CD4-positive, alpha-beta T cell treated with Interleukin-17A for 4 hours (primary cell): ENCODE measurements around the gene CIART.
"Not testable (repeated sequence)": the region's sequence is repeated elsewhere in the genome, so short reads cannot be mapped to it uniquely, and the experiment has no call there.

Experiments
- DNase-seq: peaks from one replicate; pipeline ENCODE4 v3.0.0-alpha.2; 2020; ENCODE audit warnings: mixed read lengths

The CIART gene

GRCh38 chr1:150311762-150312161 lies 29.4 kb downstream of the CIART start:
- no peak for DNase-seq

- DNase-seq: not testable (repeated sequence)
Observed at GRCh38 chr1:150314691-150315090, 32.3 kb downstream of the CIART start.

GRCh38 chr1:150320667-150320978 lies 38.3 kb downstream of the CIART start:
- peak; percentile 4 for DNase-seq

GRCh38 chr1:150321826-150322166 lies 39.4 kb downstream of the CIART start:
- no peak for DNase-seq

GRCh38 chr1:150322310-150322709 lies 40.0 kb downstream of the CIART start:
- no peak for DNase-seq

- no peak for DNase-seq
Observed at GRCh38 chr1:150332651-150333290, 50.4 kb downstream of the CIART start.
